Skeletal muscle cell (primary cell): ENCODE data around the gene JMJD8.

ENCODE experiments used
- DNase-seq: peaks from one replicate; pipeline ENCODE4 v3.0.0-alpha.2; 2010; ENCODE audit warnings: low read depth
- H3K4me3 ChIP-seq: 2 replicates; pipeline ENCODE4 v1.5.1; 2011; ENCODE audit warnings: low read depth, mild to moderate bottlenecking, control low read depth, low read length, moderate library complexity

Gene JMJD8

DNA sequence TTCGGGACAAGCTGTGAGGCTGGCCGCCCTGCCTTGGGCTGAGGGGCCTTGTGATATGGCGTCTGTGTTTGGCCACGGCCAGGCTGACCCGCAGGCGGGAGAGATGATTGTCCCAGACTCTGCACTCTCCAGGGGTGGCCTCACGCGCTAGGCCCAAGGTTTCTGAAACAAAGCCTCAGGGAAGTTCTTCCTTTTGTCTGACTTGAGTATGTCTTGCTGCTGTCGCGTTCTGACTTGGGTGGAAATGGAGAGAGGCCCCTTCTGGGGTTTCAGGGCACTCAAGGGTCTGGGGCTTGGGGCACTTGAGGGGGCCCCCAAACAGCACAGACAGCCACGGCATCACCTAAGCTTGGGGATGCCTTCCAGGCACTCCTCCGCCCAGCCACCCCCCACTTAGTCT, 26.9 kb upstream of the JMJD8 start:
- no peak overlapping the region for H3K4me3 ChIP-seq
- DNase-seq: no peak

DNA sequence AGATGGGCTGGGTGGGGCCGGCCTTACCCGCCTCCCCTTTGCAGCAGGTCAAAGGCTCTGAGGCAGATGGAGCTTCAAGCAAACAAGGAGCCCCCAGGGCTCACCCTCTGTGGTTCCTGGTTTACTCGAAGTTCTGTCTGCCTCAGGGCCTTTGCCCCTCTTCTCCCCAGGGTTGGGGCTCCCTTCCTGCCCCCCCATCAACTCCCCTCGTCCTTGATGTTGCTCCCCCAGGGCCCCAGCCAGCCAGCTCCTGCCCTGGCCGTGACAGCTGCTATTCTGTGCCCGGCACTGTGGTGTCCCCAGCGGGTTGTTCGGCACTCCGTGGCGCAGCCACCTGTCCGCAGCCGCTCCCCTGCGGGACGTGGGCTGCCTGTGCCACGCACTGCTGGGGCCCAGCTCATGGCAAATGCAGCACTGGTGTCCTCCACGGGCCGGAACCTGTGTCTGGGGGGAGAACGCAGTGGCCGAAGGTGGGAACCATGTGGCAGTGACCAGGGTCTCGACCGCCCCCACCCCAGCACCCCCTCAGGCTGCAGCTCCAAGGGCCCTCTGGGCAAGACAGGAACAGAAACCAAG, 26.5 kb upstream of the JMJD8 start:
- no peak for DNase-seq
- no peak overlapping the region for H3K4me3 ChIP-seq

DNA sequence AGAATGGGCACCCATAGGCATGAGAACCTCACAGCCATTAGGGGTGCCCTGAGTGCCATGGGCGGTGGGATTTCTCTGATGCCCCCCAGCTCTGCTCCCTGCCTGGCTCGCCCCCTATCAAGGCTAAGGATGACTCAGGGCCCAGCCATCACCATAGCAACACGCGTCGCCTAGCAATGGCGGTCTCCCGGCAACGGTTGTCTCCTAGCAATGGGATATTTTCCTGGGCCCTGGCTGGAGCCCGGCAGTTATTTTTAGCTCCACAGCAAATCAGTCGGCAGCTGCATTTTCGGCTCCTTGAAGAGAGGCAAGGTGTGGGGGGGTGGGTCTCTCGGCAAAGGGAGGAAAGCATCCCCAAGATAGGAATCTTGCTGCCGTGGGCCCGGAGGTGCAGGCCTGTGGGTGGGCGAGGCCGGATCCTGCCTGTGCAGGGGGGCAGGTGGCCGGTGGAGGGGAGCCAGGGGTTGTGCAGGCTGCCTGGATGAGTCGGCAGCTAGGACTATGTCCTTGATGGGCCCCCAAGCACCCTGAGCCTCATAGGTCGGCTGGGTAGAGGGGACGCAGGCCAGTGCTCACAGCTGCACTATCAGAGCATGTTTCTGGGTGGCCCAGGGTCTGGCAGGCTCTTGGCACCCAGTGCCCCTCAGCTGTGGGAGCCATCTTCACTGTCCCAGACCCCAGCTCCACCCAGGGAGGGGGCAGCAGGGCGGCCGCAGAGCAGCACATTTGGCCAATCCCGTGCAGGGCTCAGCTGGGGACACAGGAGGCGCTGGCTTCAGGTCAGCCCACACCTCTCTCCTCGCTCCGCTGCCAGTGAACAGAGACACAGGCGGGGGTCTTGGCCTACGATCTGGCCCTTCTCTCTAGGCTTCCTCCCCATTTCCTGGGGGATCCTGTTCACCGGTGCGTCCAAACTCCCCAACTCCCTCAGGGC, 25.7 kb upstream of the JMJD8 start:
- H3K4me3 ChIP-seq: no peak overlapping the region
- DNase-seq: peak; percentile 65

DNA sequence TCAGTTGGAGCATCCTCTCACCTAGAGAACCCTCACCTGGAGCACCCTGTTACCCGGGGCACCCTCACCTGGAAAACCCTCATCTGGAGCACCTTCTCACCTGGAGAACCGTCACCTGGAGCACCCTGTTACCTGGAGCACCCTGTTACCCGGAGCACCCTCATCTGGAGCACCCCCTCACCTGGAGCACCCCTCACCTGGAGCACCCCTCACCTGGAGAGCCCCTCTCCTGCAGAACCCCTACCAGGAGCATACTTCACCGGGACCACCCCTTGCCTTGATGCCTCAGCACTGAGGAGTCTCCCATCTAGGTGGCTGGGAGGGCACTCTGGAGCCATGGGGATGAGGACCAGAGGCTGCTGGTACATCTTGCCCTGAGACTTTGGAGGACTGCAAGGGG, 24.8 kb upstream of the JMJD8 start:
- no peak for DNase-seq
- no peak overlapping the region for H3K4me3 ChIP-seq

DNA sequence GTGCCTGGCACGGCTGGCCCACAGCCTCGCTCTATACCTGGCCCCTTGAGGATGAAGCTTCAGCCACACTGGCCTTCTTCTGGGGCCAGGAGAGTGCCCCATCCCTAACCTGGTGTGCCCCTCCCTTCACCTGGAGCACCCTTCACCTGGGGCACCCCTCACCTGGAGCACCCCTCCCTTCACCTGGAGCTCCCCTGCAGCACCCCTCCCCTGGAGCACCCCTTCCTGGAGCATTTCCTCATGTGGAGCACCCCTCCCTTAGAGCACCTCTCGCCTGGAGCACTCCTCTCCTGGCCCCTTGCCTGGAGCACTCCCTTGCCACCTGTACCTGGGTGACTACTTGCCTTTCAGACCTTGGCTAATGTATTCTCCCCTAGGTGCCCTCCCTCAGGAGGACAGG, 23.9 kb upstream of the JMJD8 start:
- no peak overlapping the region for H3K4me3 ChIP-seq

DNA sequence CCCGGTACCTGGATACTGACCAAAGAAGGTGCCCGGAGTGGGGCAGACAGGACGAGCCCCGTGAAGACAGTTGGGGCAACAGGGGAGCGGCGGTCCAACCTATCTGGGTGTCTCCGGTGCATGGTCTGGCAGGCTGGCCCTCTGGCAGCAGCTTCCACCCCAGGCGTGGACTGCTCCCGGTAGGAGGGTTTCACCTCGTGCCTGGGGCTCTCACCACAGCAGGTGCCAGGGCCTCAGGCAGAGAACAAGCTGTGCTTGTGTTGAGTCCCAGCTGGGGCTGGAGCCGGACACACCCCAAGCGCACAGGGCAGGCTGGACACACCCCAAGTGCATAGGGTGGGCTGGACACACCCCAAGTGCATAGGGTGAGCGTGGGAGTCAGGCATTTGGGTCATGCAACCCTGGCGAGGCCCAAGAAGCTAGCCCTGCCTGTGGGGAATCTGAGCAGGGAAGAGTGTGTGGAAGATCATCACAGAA, 23.0 kb upstream of the JMJD8 start:
- H3K4me3 ChIP-seq: no peak overlapping the region
- DNase-seq: no peak

More for the DNA sequence above, 23.9 kb upstream of the JMJD8 start:
- no peak for DNase-seq

DNA sequence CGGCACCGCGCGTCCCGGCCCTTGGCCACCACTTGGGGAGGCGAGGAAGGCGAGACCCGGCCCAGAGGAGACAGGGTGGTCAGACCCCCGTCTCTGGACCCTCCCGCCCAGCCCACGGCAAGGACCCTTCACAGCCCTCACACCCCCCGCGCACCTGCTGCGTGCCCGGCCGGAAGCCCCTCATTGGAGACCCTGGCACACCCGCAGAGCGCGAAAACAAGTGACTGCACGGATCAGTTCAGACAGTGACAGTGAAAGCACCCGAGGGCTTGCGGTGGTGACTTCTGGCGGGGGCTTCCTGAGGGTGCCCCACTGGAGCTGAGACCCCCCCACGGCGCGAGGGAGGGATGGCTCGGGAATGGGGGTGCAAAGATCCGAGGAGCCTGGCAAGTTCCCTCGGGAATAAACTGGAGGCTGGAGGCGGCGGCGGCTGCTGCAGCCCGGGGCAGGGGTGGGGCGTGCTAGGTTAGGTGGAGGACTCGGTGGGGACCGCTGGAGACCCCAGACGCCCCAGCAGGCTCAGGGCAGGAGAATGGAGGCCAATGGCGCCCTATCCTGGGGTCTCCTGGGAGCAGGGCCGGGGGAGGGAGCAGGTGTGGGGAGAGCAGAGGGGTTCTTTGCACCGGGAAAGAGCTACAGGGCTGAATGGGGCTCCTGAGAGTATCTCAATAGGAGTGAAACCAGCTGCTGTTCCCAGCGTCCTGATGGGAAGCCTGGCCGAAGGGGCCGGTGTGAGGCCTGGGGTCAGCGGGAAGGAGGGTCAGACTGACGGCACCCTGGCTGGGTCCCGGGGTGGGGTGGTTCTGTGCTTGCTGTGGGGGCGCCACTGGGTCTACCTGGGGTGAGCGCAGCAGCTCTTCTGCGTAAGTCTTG, 22.3 kb upstream of the JMJD8 start:
- peak overlapping the region; percentile 11 for H3K4me3 ChIP-seq
- DNase-seq: no peak

DNA sequence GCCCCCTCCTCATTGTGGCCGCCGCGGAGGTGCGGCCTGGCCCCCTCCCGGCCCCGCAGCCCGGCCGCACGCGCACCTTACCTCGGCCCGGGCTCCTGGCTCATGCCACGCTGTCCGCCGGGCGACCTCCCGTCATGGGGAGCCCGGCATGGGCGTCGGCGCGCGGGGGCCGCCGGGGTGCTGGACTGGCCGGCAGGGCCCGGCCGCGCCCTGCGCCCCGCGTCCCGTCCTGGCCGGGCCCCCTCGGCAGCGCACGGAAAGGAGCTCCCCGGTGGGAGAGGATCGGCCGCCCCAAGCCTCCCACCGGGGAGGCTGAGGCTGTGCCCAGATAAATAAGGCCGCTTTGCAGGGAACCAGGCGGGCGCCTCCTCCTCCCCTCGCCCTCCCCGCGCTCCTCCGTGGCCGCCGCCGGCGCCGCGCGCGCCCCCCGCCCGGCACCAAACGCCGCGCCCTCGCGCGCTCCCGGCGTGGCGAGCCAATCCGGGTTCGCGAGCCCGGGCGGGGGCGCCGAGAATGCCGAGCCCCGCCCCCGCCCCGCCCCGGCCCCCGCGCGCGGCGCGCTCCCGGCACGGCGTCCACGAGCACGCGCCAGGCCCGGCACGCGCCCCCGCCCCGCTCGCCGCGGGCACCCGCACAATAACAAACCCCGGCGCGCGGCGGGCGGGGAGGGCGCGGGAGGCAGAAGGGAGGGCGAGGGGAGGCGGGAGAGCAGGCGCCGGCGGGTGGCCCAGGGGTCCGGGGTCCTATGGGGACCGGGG, 21.5 kb upstream of the JMJD8 start, which contains the start of gene FBXL16:
FBXL16 (minus strand) TSS at position 371 of the 758 bp plus-strand sequence. CDS start 8,396 bp downstream, outside the sequence.
- peak within 1 kb of the TSS; percentile 37 for H3K4me3 ChIP-seq

DNA sequence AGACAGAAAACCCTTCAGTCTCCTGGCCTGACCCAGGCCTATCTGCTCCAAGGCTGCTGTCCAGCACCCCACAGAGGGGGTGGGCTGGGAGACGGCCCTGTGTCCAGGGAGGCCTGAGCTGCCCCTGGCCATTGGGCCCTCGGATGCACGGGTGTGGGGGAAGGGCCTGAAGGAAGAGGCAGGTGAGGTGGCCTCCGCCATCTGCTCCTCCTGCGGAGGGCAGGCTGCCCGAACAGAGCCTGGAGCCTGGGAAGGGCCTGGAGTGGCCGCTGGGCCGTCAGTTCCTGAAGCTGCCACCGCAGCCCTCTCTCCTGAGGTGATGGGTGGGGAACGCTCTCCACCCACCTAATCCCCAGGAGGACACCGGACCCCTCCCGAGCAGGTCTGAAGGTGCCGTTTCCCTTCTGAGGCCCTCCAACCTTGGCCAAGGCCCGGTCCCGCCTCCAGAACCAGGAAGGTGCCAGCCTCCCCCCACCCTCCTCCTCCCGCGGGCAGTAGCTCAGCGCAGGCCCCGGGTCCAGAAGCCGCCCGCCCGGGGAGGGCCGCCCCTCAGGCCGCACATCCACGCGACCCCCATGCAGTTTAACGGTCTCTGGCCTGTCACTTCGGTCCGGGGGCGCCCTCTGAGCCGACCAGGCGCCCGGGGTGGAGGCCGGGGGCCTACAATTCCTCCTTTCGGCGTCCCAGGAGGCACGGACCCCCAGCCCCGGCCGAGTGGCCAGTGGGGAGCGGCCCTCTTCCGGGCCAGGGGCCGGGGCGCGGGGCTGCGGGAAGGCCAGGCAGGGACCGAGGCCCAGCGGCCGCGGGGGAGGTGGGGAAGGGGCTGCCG, 20.6 kb upstream of the JMJD8 start:
- peak overlapping the region; percentile 37 for H3K4me3 ChIP-seq
- no peak for DNase-seq

More for the DNA sequence above, 21.5 kb upstream of the JMJD8 start, which contains the start of gene FBXL16:
- DNase-seq: no peak

DNA sequence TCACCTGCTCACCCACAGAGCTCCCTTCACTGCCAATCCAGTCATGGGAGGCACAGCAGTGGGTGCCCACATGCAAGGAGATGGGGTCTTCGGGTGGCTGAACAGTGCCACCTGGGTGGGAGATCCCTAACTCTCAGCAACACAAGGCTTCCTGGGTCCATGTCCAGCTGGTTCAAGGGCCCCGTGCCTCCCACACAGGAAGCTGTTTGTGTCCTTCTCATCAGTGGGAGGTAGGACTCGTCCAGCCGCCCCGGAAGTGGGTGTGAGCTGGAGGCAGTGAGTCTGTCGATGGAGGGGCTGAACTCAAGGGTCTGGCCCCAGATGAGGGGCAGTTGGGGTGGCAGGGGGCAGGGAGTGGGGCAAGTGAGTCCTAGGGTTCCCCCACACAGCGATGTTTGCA, 19.9 kb upstream of the JMJD8 start:
- no peak for DNase-seq

DNA sequence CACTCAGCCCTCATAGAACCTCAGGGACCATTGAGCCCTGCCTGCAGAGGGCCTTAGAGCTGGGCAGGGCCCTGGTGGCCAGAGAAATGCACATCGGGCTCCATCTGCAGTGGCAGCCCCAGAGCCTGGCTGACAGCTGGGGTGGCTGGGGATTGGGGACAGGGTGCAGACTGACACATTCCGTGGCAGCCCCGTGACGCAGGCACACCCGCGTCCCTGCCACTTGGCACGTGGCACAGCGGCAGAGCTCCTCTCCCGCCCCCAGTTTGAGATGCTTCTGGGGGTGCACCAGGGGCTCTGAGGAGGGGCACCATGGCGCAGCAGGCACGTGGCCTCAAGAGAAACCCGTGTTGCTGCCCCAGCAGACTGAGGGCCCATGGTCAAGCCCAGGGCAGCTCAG, 19.3 kb upstream of the JMJD8 start:
- DNase-seq: no peak
- no peak overlapping the region for H3K4me3 ChIP-seq

More for the DNA sequence above, 19.9 kb upstream of the JMJD8 start:
- H3K4me3 ChIP-seq: no peak overlapping the region

DNA sequence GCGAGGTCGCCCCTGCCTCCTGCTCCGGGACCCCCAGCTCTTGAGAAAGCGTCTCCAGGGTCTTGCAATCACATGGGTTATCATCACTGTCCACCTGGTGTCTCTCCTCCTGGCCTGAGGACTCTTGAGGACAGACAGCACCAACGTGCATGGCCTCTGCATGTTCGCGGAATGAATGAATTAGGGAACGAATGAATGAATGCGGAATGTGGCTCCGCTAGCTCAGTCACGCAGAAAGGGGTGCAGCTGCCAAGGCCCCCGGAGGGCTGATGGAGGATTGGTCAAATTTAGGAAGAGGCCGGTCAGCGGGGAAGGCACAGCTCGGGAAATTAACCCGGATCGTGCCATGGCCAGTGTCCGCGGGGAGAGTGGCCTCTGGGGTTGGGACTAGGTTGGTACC, 18.2 kb upstream of the JMJD8 start:
- H3K4me3 ChIP-seq: no peak overlapping the region
- no peak for DNase-seq

DNA sequence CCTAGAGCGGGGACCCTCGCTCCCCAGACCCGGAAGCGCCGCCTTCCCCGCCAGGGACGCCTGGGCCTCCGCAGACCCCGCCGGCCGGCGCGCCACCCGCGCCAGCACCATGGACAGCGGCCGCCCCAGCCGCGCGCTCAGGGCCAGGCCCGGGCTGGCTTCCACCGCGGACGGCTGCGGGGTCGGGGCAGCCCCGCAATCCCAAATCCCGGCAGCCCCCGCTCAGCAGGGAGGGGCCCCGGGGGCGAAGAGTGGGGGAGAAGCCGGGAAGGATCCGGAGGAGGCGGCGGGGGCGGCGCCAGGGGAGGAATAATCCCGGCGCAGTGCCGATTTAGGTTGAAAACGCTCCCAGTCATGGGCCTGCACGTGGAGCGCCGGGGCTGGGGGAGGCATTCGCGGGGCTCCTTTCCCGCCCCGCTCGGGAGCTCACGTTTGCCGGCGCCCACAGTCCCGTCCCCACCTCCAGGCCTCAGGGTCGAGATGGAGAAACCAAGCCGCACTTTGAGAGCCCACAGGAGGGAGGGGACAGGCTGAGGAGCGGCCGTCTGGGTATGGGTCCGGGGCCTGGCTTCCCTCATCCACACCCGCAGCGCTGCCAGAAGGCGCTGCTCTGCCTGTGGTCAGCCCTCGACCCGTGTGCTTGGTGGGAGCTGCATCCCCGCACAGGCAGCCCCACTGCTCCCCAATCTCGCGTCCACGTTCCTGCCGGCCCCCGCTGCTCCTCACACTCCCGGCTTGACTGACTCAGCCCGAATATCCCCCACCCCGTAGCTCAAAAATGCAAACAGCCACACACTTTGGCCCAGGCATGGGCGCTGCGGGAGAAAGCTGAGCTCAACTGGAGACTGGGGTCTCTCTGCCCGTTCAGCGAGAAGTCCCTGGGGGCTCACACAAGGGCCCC, 16.8 kb upstream of the JMJD8 start:
- no peak overlapping the region for H3K4me3 ChIP-seq

DNA sequence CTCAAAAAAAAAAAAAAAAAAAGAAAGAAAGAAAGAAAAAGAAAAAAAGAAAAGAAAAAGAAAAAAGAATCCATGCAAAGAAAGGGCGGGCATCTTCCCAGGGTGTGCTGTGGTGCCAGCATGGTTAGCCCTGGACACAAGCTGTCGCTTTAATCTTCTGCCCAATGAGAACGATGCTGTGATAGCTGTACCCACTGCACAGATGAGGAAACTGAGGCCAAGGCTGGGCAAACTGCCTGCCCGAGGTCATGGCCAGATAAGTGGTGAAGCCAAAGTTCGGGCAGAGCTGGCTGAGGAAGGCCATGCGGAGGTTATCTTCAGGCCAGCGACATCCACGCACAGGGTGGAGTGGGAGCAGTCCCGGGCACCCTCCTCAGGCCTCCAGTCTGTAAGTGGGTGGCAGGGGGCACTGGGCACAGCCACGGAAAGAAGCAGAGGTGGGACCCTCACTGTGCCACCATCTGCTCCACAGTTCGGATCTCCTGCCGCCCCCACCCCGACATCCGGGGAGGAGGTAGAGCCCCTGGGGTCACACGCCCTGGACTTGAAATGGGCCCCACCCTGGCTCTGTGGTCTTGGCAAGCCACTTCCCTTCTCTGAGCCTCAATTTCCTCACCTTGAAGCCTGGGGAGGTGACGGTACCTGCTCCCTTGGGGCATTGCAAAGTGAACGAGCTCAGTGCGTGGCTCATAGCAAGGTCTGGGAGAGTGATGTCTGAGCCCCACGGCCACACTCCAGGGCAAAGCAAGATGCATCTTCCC, 15.0 kb upstream of the JMJD8 start:
- no peak for DNase-seq
- no peak overlapping the region for H3K4me3 ChIP-seq

More for the DNA sequence above, 16.8 kb upstream of the JMJD8 start:
- no peak for DNase-seq

DNA sequence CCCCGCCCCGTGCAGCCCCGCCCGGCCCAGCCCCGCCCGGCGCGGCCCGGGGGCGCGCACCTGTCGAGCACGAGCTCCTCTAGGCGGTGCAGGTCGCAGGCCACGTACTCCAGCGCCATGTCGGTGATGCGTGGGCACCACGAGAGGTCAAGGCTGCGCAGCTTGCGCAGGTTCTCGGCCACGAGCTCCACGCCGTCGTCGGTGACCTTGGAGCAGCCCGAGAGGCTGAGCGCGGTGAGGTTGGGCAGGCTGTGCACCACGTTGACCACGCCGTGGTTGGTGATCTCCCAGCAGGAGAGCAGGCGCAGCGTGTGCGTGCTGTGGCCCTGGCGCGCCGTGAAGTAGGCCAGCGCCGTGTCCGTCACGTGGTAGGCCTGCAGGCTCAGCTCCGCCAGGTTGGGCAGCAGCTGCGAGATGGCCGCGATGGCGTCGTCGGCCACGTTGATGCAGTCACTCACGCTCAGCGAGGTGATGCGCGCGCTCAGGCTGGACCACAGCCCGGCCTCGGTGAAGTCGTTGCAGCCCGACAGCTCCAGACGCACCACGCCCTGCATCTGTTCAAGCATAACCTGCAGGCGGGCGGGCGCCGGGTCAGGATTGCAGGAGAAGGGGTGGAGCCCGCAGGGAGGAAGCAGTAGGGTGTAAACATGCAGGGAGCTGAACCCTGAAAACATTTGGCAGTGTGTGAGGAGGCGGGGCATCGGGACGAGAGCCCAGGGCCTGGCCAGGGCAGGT, 11.4 kb upstream of the JMJD8 start:
- DNase-seq: no peak
- H3K4me3 ChIP-seq: no peak overlapping the region

DNA sequence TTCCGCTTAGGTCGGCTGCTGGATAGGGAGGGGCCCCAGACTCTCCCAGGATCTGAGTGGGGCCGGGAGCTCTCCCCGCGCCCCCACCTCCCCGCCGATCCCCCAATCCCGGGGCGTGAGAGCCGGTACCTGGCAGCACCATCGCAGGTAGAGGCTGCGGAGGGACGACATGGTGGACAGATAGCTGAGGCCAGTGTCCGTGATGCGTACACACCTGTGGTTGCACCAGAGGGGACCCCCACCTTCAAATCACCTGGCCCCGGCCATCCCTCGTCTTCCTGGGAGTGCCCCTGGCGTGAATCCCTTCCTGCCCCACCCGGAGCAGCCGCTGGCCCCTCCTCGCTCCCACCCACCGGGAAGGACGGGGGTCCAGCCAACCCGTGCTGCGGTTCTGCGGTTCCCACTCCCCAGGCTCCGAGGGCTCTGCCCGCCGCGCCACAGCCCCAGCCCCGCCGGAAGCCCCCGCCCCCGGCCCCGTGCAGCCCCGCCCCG, 10.8 kb upstream of the JMJD8 start:
- no peak overlapping the region for H3K4me3 ChIP-seq
- DNase-seq: no peak
